ENCODE measurements around the gene LRRC37A.
"Not testable (repeated sequence)": the region's sequence is repeated elsewhere in the genome, so short reads cannot be mapped to it uniquely, and the experiment has no call there.

The LRRC37A gene

DNA sequence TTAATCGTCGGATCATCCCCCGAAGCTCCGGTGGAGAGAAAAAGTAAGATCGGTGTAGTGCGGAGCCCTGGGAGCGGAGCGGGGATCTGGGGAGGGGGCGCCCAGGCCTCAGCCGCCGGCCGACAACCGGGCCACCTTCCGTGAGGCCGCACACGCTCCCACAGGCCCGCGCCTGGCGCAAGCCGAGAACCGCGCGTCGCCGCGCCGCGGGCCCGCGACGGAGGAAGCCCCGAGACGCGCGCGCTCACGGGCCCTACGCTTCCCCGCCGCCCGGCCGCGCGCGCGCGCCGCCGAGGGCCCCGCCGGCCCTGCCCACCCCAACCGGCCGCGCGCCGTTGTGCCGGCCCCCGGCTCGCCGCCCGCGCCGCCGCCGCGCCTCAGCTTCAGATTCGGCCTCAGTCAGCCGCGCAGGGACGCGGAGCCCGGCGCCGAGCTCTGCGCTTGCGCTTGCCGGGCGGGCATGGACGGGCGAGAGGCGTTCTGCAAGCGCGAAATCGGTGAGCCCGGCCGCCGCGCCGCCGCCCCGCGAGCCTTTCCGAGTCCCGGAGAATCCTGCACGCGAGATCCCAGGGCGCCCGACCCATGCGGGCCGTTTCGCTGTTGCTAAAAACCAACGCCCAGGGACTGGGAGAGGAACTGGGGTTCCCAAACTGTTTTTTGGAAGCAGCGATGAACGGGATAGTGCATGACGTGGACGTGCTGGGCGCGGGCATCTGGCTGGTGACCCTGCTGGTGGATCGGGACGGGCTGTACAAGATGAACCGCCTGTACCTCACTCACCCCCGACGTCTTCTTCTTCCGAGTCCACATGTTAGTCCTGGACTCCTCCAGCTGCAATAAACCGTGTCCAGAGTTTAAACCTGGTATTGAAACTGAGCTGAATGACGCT is 28.0 kb upstream of the LRRC37A start:
- DNase-seq (ENCODE audit: low read depth) = peak; percentile 56
- TF ChIP-seq, protein P1, sequence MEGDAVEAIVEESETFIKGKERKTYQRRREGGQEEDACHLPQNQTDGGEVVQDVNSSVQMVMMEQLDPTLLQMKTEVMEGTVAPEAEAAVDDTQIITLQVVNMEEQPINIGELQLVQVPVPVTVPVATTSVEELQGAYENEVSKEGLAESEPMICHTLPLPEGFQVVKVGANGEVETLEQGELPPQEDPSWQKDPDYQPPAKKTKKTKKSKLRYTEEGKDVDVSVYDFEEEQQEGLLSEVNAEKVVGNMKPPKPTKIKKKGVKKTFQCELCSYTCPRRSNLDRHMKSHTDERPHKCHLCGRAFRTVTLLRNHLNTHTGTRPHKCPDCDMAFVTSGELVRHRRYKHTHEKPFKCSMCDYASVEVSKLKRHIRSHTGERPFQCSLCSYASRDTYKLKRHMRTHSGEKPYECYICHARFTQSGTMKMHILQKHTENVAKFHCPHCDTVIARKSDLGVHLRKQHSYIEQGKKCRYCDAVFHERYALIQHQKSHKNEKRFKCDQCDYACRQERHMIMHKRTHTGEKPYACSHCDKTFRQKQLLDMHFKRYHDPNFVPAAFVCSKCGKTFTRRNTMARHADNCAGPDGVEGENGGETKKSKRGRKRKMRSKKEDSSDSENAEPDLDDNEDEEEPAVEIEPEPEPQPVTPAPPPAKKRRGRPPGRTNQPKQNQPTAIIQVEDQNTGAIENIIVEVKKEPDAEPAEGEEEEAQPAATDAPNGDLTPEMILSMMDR (IDR thresholded peaks at IDR 0.05; ENCODE audit: control insufficient read depth, insufficient read depth, low read depth, low read length, missing control alignments) = no peak
- H3K4me3 ChIP-seq (ENCODE audit: control insufficient read depth, low read depth, low read length) = peak overlapping the region; percentile 77

DNA sequence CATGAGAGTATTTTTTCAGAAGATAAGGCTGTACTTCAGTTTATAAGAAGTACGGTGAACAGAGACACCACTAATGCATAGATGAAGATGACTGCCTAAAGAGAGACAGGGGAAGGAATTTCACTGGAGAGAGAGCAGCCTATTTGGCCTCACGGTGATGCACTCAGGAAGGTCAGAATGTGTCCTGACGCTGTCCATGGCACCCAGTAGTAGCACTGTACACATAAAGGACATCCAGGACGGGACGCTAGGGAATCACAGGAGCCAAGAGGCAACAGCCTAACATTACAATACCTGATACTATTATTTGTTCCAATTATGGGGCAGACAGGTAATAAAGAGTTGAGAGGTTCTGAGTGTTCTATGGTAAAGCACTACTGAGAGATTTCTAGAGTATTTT is 24.9 kb upstream of the LRRC37A start:
- no peak for DNase-seq (ENCODE audit: low read depth)
- no peak overlapping the region for H3K4me3 ChIP-seq (ENCODE audit: control insufficient read depth, low read depth, low read length)
- TF ChIP-seq, protein P1 (IDR thresholded peaks at IDR 0.05; ENCODE audit: control insufficient read depth, insufficient read depth, low read depth, low read length, missing control alignments) = no peak

DNA sequence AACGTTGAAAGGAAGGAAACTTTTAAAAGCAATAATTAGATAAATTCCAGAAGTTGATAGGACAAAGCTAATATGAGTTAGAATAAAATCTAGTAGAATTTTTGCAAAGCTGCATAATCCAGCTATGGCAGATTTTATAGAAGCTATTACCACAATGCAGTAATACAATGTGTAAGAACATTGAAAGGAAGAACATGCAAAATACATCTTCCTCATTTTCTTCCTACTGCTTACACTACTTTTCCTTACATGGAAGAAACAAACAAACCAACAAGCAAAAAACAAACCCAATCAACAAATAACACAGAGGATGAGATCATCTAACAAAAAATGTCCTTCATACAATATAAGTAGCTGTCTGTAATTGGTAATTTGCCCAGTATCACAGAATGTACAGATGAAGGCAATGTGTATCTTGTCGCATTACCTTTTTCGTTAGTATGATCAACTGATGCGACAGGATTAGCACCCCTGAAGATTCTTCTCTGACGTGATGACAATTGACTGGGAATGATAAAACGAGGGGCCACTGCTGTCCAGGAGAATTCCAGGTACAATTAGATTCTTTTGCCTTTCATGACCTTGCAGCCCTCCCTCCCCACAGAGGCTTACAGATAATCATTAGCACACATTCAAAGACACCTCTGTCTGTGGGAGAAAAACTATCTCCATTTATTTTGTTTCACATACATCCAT is 21.2 kb upstream of the LRRC37A start:
- DNase-seq (ENCODE audit: low read depth) = no peak
- TF ChIP-seq, protein P1 (IDR thresholded peaks at IDR 0.05; ENCODE audit: control insufficient read depth, insufficient read depth, low read depth, low read length, missing control alignments) = no peak
- no peak overlapping the region for H3K4me3 ChIP-seq (ENCODE audit: control insufficient read depth, low read depth, low read length)

DNA sequence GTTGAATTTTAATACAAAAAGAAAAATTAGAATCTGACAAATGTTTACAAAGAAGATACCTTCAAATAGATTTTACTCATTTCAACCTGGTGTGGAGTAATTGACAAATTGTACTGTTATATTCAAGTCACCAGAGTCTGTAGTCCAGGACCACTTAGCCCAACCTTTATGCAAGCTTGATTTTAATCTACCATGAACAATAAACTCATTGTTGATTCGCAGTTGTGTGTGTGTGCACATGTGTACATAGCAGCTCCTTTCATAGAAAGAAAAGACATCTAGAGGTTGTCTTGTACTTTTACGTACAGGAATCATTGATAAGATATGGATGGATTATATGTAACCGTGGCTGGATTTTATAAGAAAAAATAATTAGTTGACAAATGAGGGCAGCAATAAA is 20.7 kb upstream of the LRRC37A start:
- no peak overlapping the region for H3K4me3 ChIP-seq (ENCODE audit: control insufficient read depth, low read depth, low read length)
- TF ChIP-seq, protein P1 (IDR thresholded peaks at IDR 0.05; ENCODE audit: control insufficient read depth, insufficient read depth, low read depth, low read length, missing control alignments) = no peak
- no peak for DNase-seq (ENCODE audit: low read depth)

DNA sequence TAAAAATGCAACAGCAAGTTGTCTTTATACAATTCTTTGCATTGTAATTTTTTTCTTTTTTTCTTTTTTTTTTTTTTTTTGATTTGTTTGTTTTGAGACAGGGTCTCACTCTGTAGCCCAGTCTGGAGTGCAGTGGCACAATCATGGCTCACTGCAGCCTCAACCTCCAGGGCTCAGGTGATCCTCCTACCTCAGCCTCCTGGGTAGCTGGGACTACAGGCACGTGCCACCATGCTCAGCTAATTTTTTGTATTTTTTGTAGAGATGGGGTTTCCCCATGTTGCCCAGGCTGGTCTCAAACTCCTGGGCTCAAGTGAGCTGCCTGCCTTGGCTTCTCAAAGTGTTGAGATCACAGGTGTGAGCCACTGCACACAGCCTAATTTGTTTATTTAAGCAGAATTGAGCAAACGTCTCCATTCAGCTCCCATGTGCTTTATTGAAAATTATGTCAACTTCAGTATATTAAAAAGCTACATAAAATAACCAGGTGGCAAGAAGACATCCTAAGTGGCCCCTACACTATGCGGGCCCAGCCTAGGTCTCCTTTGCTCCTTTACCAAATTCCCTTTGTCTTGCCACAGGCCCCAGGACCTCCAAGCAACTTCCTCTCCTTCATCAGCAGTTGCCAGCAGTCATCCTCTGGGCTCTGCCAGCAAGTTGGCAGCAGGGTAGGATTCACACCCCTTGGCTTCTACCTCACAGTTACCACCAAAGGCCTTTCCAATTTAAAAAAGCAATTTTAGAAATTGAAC is 18.0 kb upstream of the LRRC37A start:
- H3K4me3 ChIP-seq (ENCODE audit: control insufficient read depth, low read depth, low read length); DNase-seq (ENCODE audit: low read depth): not testable (repeated sequence)

DNA sequence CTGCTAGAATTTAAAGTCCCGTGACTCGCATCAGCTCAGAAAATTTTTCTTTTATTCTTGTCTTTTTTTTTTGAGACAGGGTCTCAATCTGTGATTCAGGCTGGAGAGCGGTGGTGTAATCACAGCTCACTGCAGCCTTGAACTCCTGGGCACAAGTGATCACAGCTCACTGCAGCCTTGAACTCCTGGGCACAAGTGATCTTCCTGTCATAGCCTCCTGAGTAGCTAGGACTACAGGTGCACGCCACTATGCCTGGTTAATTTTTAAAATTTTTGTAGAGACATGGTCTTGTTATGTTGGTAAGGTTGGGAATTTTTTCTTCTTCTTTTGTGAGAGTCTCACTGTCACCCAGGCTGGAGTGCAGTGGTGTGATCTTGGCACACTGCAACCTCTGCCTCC is 13.6 kb upstream of the LRRC37A start:
- H3K4me3 ChIP-seq (ENCODE audit: control insufficient read depth, low read depth, low read length); DNase-seq (ENCODE audit: low read depth): not testable (repeated sequence)

DNA sequence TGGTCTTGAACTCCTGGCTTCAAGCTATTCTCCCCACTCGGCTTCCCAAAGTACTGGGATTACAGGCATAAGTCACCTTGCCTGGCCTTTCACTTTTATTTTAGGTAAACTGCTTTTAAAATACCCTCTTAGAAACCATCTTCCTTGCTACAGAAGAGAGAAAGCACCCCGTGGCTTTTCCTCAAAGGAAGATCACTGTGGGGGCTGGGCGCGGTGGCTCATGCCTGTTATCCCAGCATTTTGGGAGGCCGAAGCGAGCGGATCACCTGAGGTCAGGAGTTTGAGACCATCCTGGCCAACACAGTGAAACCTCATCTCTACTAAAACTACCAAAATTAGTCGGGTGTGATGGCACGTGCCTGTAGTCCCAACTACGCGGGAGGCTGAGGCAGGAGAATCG is 12.3 kb upstream of the LRRC37A start:
- H3K4me3 ChIP-seq (ENCODE audit: control insufficient read depth, low read depth, low read length); DNase-seq (ENCODE audit: low read depth): not testable (repeated sequence)

DNA sequence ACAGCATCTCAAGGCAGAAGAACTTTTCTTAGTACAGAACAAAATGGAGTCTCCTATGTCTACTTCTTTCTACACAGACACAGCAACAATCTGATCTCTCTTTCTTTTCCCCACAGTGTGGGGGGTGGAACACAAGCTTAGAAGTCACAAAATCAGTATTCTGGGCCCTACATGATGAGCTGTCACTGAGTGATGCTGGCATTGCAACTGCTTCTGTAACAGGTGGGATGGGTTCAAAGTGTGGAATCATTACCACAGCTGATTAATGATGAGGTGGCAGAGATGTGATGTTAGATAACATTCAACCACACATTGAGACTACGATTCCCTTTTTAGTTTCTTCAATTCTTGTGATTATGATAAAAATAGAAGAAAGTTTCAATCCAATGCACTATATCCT is 10.5 kb upstream of the LRRC37A start:
- not testable (repeated sequence) for H3K4me3 ChIP-seq (ENCODE audit: control insufficient read depth, low read depth, low read length); DNase-seq (ENCODE audit: low read depth)

DNA sequence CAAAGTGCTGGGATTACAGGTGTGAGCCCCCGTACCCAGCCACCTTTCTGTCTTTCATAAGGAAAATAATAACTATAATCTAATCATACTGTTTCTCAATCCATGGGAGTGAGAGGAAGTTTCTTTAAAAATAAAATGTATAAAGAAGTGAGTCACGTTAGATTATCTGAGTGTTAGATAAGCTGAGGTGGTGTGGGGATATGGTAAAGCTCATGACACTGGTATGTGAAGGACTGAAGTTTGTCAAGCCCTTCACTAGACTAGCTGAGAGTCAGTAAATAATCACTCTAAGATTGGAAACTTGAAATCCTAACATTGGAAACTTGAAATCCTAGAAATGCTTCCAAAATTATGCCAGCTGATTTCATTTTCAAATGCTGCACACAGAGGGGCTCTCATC is 9.4 kb upstream of the LRRC37A start:
- DNase-seq (ENCODE audit: low read depth); H3K4me3 ChIP-seq (ENCODE audit: control insufficient read depth, low read depth, low read length): not testable (repeated sequence)

Measured in AG09309 (cell line).